Cardiac muscle cell (in vitro differentiated cells and primary cell): Measurements from ENCODE around the gene EFCAB8. TPM values are rescaled to one million over a fixed set of nuclear protein-coding genes. Genes with fewer than 3 reads are reported as not detected.

Source experiments
- DNase-seq, 2 donors: peaks; one replicate each; pipeline versions ENCODE4 v3.0.0 to v3.0.0-alpha.2; 2010 to 2017; ENCODE audit warnings: low read depth in 1 of 2, low spot score in 1 of 2
- H3K27ac ChIP-seq: fragments of 200-600 bp; sonication (generic); 2 replicates; pipeline ENCODE4 v1.5.1; 2016
- H3K27me3 ChIP-seq: fragments of 200-600 bp; sonication (generic); 2 replicates; pipeline ENCODE4 v1.6.0; 2016; ENCODE audit warnings: control low read depth
- H3K36me3 ChIP-seq: fragments of 200-600 bp; sonication (generic); 2 replicates; pipeline ENCODE4 v1.5.1; 2016; ENCODE audit warnings: control low read depth
- H3K4me1 ChIP-seq: fragments of 200-600 bp; sonication (generic); 2 replicates; pipeline ENCODE4 v1.8.1; 2017; ENCODE audit warnings: low read depth, mild to moderate bottlenecking, mixed run types
- H3K4me3 ChIP-seq: fragments of 200-600 bp; sonication (generic); 2 replicates; pipeline ENCODE4 v1.5.1; 2016; ENCODE audit warnings: mild to moderate bottlenecking
- H3K9me3 ChIP-seq: fragments of 200-600 bp; sonication (generic); 2 replicates; pipeline ENCODE4 v1.5.1; 2017; ENCODE audit warnings: low read depth, mild to moderate bottlenecking, control low read depth
- polyA plus RNA-seq: library from polyadenylated mRNA; unstranded; fragments of >200 nt; fragmentation: Nextera tagmentation; extraction: Ambion mirVana; gene quantifications from 2 replicates; pipeline ENCODE4 v1.2.1, GENCODE V29; 2016
- total RNA-seq: library from RNA; depleted of rRNA; stranded (reverse); fragments of >200 nt; gene quantifications from 2 replicates; pipeline ENCODE4 v1.2.3, GENCODE V29; 2016
- TF ChIP-seq, protein P1 (sequence below): IDR thresholded peaks from 2 replicates; pipeline ENCODE4 v1.5.1; 2012; ENCODE audit warnings: low read depth, mild to moderate bottlenecking, low read length

Gene EFCAB8
- total and polyA plus RNA-seq, 2 experiments from 2014 or later: 0.54 TPM; not detected in 1

- H3K4me1 ChIP-seq: no peaks in the 10 kb centered on the region
- TF ChIP-seq, protein P1, sequence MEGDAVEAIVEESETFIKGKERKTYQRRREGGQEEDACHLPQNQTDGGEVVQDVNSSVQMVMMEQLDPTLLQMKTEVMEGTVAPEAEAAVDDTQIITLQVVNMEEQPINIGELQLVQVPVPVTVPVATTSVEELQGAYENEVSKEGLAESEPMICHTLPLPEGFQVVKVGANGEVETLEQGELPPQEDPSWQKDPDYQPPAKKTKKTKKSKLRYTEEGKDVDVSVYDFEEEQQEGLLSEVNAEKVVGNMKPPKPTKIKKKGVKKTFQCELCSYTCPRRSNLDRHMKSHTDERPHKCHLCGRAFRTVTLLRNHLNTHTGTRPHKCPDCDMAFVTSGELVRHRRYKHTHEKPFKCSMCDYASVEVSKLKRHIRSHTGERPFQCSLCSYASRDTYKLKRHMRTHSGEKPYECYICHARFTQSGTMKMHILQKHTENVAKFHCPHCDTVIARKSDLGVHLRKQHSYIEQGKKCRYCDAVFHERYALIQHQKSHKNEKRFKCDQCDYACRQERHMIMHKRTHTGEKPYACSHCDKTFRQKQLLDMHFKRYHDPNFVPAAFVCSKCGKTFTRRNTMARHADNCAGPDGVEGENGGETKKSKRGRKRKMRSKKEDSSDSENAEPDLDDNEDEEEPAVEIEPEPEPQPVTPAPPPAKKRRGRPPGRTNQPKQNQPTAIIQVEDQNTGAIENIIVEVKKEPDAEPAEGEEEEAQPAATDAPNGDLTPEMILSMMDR: no peak
- no peak for DNase-seq
- no peaks in the 10 kb centered on the region for H3K27me3 ChIP-seq
- H3K36me3 ChIP-seq: no peaks in the 10 kb centered on the region
- H3K4me3 ChIP-seq: no peak overlapping the region
- H3K9me3 ChIP-seq: no peaks in the 10 kb centered on the region
- H3K27ac ChIP-seq: no peak overlapping the region
Observed at GRCh38 chr20:32870985-32871384, 12.3 kb downstream of the EFCAB8 start.

DNA sequence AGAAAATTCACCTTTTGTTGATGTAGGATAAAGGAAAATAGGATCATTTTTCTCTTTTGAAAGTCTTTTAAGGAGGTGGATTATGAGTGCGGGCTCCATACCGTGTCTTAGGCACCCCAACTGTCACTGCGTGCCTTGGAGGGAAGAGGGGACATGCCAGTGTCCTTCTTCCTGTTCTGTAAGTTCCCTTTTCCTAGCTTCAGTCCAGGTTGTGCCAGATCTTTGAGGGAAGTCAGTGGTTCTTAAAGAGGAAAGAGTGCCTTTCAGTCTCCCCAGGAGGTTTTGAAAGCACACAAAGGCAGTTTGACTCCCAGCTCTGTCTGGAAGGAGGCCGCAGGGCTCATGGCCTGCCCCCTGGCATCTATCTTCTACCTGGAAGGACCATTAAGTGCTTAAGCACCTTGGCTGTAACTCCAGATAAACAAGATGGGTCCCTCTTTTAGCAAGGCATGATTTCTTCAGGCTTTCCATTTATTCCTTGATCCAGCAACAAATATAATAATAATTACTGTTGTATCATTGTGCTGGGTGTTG is 13.0 kb downstream of the EFCAB8 start:
- Histone ChIP-seq H3K27me3 (no peaks in the 10 kb centered on the region), H3K9me3 (no peaks in the 10 kb centered on the region), H3K36me3 (no peaks in the 10 kb centered on the region), H3K27ac (no peak overlapping the region), H3K4me3 (no peak overlapping the region), H3K4me1 (no peaks in the 10 kb centered on the region)
- TF ChIP-seq, protein P1: no peak
- no peak for DNase-seq

GRCh38 chr20:32872266-32872665 is 13.5 kb downstream of the EFCAB8 start:
- Histone ChIP-seq H3K27ac (no peak overlapping the region), H3K36me3 (no peaks in the 10 kb centered on the region), H3K9me3 (no peaks in the 10 kb centered on the region), H3K4me3 (no peak overlapping the region), H3K4me1 (no peaks in the 10 kb centered on the region), H3K27me3 (no peaks in the 10 kb centered on the region)
- no peak for DNase-seq
- TF ChIP-seq, protein P1: no peak

DNA sequence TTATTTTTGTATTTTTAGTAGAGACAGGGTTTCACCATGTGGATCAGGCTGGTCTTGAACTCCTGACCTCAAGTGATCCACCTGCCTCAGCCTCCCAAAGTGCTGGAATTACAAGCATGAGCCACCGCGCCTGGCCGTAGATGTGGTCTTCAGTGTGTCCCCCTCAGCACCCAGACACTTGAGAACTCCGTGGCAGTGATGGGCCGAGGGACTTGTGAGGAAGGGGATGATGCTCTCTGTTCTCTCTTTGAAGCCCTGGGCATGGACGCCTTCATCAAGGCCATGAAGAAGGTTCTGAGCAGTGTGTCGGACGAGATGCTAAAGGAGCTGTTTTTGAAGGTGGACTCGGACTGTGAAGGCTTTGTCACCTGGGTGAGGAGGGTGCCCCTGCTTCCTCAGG is 16.9 kb downstream of the EFCAB8 start:
- H3K4me3 ChIP-seq: no peak overlapping the region

GRCh38 chr20:32877507-32877906 is 18.8 kb downstream of the EFCAB8 start:
- TF ChIP-seq, protein P1: no peak
- H3K36me3 ChIP-seq: no peaks in the 10 kb centered on the region
- DNase-seq: peak in 1 of 2 donors; percentile 33
- H3K27ac ChIP-seq: no peak overlapping the region
- H3K4me1 ChIP-seq: no peaks in the 10 kb centered on the region
- H3K27me3 ChIP-seq: no peaks in the 10 kb centered on the region
- H3K4me3 ChIP-seq: no peak overlapping the region
- H3K9me3 ChIP-seq: no peaks in the 10 kb centered on the region

More for the DNA sequence above, 16.9 kb downstream of the EFCAB8 start:
- Histone ChIP-seq H3K4me1 (no peaks in the 10 kb centered on the region), H3K9me3 (no peaks in the 10 kb centered on the region), H3K27ac (no peak overlapping the region), H3K27me3 (no peaks in the 10 kb centered on the region), H3K36me3 (no peaks in the 10 kb centered on the region)
- TF ChIP-seq, protein P1: no peak
- DNase-seq: no peak

DNA sequence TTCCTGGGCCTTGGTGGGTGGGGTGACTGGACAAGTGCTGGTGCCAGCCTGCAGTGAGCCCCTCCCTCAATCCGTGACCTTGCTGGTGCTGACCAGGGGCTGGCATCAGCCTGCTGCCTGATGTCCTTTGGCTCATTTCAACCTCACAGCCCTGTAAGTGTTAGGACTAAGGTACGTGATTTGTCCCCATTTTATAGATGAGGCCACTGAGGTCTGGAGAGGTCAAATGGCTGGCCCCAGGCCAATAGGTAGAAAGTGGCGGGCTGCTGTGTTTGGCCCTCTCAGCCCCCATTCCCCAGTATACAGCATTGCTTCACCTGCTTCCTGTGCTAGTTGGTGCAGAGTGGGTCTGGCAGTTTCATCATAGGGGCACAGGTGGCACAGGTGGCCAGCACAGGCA is 20.1 kb downstream of the EFCAB8 start:
- no peak overlapping the region for H3K27ac ChIP-seq
- H3K9me3 ChIP-seq: no peaks in the 10 kb centered on the region
- no peak overlapping the region for H3K4me3 ChIP-seq
- no peaks in the 10 kb centered on the region for H3K27me3 ChIP-seq
- TF ChIP-seq, protein P1: no peak
- no peaks in the 10 kb centered on the region for H3K36me3 ChIP-seq
- no peaks in the 10 kb centered on the region for H3K4me1 ChIP-seq
- no peak for DNase-seq
